Glomerular visceral epithelial cell (primary cell): Measurements from ENCODE around the gene OLR1.
"Not testable (repeated sequence)": the region's sequence is repeated elsewhere in the genome, so short reads cannot be mapped to it uniquely, and the experiment has no call there.

ENCODE experiments used
- DNase-seq: peaks from one replicate; pipeline ENCODE4 v3.0.0-alpha.2; 2016; ENCODE audit errors: extremely low spot score

Gene OLR1

GRCh38 chr12:10171973-10172728, at the start of gene OLR1:
Gene OLR1 (minus strand): TSS chr12:10172132. CDS start chr12:10172077, 55 bp downstream.
- no peak for DNase-seq

DNA sequence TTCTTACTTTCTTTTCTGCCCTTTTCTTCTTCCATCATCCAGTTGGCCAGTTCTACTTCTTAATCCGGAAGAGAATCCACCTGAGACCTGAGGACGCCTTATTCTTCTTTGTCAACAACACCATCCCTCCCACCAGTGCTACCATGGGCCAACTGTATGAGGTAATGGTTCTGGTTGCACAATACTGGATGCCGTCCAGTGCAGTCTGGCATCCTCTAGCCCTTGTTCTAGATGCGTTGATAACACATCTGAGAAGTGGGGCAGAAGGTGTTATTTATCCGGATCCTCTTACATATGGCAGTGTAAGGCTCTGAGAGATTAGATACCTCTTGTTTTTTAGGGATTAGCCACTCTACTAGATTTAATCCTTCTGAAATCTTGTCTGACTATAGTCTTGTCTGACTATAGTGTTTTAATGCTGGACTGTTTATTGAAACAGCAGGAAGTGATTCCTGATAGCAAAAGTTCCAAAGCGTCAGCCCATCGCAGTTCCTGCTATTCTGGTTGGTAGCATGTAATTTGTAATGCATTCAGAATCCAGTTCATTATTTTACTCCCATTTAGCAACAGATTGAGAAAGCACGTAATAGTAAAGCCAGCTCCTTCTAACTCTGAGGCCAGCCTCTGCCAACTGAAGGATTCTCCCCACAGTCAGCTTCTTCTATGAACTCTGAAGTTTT, 48.6 kb upstream of the OLR1 start:
- no peak for DNase-seq

DNA sequence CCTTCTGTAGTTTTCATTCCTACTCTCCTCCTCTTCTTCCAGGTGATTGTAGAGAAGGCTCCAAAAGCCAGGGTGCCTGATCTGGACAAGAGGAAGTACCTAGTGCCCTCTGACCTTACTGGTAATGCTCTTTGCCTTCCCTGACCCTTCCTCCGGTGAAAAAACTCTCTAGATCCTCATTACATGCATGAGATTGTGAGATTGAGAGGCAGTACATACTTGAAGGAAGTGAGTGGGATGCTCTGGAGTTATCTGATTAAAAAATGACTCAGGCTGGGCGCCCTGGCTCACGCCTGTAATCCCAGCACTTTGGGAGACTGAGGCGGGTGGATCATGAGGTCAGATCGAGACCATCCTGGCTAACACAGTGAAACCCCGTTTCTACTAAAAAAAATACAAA, 46.1 kb upstream of the OLR1 start:
- DNase-seq = no peak

DNA sequence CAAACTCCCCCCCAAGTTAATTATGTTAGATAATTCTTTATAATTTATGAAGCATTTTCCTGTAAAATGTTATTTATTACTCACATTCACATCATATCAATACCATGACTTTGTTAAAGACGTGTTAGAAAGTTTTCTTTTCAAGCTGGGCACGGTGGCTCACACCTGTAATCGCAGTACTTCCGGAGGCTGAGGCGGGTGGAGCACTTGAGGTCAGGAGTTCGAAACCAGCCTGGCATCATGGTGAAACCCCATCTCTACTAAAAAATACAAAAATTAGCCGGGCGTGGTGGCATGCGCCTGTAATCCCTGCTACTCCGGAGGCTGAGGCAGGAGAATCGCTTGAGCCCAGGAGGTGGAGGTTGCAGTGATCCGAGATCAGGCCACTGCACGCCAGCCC, 44.0 kb upstream of the OLR1 start:
- not testable (repeated sequence) for DNase-seq

DNA sequence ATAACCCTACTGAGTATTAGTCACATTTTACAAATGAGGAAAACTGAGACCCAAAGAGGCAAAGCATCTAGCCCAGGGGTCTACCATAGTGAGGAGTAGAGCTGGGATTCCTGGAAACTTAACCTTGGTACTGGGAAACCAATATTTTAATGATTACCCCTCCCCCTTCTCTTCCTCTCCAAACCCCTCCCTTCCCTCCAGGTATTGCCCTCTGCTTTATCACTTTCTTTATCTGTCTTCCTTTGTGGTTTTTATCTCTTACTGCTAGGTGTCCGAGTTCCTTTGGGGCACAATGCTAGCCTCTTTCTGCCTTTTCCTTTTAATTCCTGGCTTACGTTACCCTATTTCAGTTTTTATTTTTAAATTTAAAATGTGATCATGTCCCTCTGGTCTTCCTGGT, 43.5 kb upstream of the OLR1 start:
- no peak for DNase-seq

DNA sequence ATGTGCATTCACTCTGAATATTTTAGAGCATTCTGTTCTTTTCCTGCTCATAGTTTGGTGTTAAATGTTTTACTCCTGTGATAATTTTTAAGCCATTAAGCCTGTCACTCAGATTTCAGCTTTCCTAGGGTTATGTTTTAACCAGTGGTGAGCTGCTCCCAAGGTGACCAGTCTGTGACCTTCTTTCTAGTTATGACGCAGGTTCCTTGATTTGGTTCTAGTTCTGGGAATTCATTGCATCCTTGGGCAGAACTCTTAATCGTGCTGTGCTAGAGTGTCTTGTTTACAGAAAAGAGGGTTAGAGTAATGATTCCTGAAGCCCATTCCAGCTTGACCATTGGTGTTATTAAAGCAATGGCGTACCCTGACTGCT, 42.9 kb upstream of the OLR1 start:
- DNase-seq = peak; percentile 45

- DNase-seq = peak; percentile 67
These were observed 42.4 kb upstream of the OLR1 start for GRCh38 chr12:10214136-10214894.

GRCh38 chr12:10213168-10214135, 41.5 kb upstream of the OLR1 start:
- DNase-seq = peak; percentile 76

GRCh38 chr12:10212739-10213131, 40.8 kb upstream of the OLR1 start, which contains the start of gene GABARAPL1:
Gene GABARAPL1 (plus strand): TSS chr12:10212877. CDS start chr12:10213130, 253 bp downstream.
- peak; percentile 80 for DNase-seq

GRCh38 chr12:10211940-10212738, 40.2 kb upstream of the OLR1 start:
- peak; percentile 97 for DNase-seq

- no peak for DNase-seq
These were observed 39.4 kb upstream of the OLR1 start for GRCh38 chr12:10211101-10211939.

GRCh38 chr12:10210225-10210624, 38.3 kb upstream of the OLR1 start:
- no peak for DNase-seq

- DNase-seq = no peak
These were observed 35.2 kb upstream of the OLR1 start for GRCh38 chr12:10207136-10207535.

DNA sequence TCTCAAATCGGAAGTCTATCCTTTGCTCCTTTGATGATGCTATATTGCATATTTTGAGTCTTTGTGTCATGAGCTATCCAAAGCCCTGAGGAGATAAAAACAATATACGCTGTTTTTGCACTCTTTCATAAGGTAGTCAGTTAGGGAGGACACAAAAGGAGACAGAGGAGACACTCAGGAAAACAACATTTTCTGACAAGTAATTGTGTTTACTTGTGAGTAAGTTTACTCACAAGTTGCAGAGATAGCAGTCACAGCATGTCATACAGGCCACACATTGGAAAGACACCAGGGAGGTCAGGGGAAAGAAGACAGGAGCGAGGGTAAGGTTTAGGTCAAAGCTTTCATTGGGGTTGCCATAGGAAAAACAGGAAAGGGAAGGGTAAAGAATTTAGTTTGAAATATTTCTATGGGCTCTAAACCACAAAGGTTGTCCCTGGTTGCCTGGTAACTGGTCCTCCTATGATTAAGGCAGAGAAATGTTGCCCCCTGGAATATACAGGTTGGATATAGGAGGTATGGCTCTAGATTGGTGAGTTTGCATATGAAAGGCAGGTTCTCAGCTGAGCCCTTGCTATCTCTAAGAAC, 33.4 kb upstream of the OLR1 start:
- no peak for DNase-seq

DNA sequence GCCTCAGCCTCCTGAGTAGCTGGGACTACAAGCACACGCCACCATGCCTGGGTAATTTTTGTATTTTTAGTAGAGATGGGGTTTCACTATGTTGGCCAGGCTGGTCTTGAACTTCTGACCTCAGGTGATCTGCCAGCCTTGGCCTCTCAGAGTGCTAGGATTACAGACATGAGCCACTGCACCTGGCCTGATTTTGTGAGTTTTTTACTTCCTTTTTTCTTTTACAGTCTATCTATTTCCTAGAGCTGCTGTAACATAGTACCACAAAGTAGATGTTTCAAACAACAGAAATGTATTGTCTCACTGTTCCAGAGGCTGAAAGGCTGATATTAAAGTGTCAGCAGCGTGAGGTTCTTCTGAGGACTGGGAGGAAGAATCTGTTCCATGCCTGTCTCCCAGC, 32.6 kb upstream of the OLR1 start:
- DNase-seq = not testable (repeated sequence)

GRCh38 chr12:10197879-10198278, 25.9 kb upstream of the OLR1 start:
- peak; percentile 12 for DNase-seq

DNA sequence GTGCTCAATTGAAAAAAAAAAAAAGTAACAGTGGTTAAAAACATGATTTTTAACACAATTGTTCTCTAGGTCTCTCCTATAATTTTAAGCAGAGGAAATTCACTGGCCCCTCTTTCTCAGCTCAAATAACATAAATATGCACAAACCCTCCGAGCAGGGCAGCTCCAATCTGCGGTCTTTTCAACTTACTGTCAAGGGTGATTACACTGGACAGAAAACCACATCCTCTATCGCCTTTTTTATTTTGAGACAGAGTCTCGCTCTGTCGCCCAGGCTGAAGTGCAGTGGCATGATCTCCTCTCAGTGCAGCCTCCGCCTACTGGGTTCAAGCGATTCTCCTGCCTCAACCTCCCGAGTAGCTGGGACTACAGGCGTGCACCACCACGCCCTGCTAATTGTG, 24.3 kb upstream of the OLR1 start:
- peak; percentile 59 for DNase-seq

GRCh38 chr12:10194160-10194670, 22.3 kb upstream of the OLR1 start:
- peak; percentile 11 for DNase-seq

GRCh38 chr12:10191865-10192264, 19.9 kb upstream of the OLR1 start:
- DNase-seq = peak; percentile 10
